NCI-H748 treated with DMSO at 0.1 percent for 48 hours (cell line): ENCODE results near the gene SUN2.
A peak's percentile ranks its signal among the peaks of the same experiment; 100 is the strongest.

Source experiments
- DNase-seq: peaks from one replicate; lab custom pipeline; 2025; lab: John Stamatoyannopoulos, UW

Gene SUN2

DNA sequence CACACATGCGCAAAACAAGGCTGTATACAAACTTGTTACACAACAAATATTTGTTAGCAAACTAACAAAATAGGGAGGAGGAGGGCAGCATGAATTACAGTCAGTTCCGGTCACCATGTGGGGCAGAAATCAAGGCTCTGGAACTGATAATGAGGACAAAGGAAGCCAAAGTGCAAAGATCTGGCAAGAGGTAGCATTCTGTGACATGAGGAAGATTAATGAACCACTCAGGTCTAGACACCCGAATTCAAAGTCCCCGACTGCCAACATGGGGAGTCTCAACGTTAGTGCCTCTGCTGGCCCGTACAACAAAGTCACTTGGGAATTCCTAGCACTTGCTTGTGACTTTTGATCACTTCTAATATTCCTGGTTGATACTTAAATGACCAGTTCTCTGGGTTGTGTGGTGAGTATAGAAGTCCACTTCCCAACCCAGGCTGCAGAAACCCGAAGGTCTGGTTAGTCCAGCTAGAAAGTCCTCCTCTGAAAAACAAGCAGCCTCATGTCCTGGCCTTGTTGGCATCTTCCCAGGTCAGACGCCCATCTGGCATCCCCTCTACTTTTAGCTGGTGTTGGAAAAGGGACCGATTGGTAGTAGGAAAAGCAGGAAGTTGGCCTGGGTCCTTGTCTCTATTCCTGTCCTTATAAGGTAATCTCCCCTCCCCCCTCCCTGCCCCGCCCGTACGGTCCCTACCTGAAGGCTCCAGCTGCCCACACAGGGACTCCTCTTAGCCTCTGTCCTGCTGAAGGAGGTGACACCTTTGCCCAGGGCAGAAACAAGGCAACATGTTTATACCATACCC lies 1.6 kb downstream of the SUN2 start:
- peak; percentile 12 for DNase-seq

- no peak for DNase-seq
Measured at GRCh38 chr22:38751422-38752346, 4.1 kb downstream of the SUN2 start.

DNA sequence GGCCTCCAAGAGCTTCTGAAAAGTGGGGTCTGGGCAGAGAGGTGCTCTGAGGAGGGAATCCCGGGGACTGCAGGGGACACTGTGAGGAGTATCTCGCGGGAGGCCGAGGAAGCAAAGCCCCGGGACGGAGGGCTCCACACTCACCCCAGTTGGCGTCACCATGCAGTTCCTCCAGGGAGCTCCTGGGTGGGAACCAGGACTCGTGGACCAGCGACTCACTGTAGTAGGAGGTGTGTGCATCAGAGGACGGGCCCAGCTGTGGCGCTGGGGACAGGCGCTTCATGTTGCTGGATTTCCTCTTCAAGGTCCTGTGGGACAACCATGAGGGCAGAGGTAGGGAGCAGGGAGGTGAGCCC lies 4.8 kb downstream of the SUN2 start:
- no peak for DNase-seq

DNA sequence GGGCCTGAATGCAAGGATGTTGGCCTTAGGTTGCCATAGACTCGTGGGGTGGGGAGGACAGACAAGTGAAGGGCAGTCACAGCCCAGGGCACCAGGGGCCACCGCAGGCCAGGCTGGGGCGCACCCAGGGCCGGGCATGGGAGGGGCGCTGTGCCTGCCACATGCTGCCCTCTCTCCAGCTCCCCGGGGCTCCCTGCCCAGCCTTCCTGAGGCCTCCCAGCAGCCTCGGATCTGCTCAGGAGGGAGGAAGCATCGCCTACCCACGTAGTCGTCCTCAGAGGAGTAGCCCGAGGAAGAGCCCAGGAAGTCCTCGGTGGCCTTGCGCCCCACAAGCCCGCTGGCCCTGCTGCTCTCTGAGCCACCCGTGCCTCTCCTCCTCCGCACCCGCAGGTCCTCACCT lies 5.2 kb downstream of the SUN2 start:
- DNase-seq = no peak

DNA sequence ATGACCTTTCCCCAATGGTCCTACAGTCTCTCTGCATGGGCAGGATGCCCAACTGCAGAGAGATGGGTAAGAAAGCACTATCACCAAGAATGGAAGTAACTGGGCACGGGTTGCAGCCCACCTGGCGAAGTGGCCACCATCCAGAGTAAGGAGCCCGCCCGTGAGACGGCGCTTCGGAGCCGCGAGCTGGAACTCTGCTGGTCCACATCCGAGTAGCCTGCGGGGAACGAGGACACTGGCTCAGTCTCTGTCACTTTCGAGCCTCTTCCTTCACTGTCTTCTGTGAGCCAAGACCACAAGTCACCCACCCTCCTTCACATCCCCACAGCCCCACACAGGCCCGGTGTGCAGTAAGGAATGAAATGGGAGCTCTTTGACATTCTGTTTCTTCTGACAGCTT lies 5.7 kb downstream of the SUN2 start:
- no peak for DNase-seq

- DNase-seq = no peak
Measured at GRCh38 chr22:38748487-38749136, 7.2 kb downstream of the SUN2 start.

DNA sequence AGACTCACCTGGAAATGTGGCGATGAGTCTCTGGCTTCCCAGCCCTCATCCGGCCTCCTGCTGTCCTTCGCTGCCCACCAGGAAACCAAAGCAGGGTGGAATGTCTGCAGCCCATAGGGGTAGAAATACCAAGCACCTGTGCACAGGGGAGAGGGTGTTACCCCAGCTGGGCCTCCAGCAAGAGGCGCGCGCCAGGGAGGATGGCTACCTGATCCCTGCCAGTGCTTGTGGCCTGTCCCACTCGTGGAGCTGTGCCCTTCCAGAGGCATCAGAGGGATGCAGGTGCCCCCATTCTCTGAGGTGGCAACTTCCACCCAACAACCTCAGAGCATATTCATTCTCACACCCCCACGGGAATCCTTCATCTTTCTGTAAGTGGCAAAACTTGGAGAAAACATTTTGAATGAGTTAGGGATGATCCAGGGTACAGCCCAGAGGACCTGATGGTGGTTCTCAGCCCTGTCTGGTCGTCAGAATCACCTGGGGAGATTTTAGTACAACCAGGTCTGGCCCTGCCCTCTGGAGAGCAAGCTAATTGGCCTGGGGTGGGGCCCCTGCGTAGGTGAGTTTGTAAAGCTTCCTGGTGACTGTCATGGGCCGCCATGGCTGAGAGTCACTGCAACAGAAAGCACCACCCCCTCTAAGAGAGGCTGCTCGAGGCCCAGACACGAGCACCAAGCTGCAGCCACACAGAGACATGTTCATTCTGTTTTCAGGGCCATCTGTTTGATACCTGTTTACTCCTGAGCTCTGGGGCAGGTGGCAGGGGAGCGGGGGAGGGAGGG lies 9.9 kb downstream of the SUN2 start:
- no peak for DNase-seq

- no peak for DNase-seq
Measured at GRCh38 chr22:38744981-38745380, 10.8 kb downstream of the SUN2 start.

- no peak for DNase-seq
Measured at GRCh38 chr22:38742176-38742942, 13.4 kb downstream of the SUN2 start.

GRCh38 chr22:38741576-38741975 lies 14.2 kb downstream of the SUN2 start:
- no peak for DNase-seq

DNA sequence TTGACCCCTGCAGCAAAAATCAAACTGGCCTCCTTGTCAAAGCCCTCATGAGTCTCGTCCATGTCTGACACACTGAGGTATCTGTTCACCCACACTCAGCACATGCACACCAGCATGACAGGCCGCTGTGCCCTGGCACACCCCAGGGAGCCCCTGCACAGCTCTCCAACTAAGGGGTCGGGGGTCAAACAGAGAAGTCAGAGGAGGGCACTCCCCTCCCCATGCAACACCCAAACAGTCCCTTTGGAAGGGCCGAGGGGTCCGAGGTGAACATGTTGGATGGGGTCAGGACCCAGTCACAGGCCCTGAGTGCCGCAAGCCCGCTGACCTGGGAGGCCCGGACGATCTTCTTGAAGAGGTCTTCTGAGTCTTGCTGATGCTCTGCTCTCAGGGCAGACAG lies 14.6 kb downstream of the SUN2 start:
- DNase-seq = no peak

- no peak for DNase-seq
Measured at GRCh38 chr22:38740754-38741153, 15.0 kb downstream of the SUN2 start.

GRCh38 chr22:38740116-38740723 lies 15.6 kb downstream of the SUN2 start:
- DNase-seq = no peak

DNA sequence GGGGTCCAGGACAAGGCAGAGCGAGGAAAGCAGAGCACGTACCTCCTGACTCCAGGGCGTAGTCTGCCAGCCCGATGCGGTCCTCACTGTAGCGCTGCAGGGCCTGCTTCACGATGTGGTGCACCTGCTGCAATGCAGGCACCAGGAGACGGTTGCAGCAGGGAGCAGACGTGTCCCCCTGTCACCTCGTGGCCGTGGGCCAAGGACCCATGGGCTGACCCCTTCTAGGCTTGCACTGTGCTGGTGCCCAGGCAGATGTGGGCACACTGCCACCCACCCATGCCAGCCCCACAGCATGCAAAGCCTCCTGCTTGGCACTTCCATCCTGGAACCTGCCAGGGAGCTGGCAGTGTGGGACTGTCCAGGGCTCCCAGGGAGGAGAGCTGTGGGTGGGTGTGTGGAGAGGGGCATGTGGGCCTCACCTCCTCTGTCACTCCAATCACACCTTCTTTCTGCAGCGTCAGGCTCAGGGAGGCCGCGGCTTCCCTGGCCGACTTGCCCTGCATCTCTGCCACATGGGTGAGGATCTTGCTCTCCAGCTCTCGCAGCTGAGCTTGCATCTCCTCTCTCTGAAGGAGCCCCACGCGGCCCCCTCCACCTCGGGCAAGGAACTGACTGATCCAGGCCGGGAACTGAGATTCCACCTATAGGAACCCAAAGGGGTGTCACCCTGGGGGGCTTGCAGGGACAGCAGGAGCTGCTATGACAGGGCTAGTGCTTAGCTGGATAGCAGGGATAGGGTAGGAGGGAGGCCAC lies 16.3 kb downstream of the SUN2 start:
- DNase-seq = no peak

DNA sequence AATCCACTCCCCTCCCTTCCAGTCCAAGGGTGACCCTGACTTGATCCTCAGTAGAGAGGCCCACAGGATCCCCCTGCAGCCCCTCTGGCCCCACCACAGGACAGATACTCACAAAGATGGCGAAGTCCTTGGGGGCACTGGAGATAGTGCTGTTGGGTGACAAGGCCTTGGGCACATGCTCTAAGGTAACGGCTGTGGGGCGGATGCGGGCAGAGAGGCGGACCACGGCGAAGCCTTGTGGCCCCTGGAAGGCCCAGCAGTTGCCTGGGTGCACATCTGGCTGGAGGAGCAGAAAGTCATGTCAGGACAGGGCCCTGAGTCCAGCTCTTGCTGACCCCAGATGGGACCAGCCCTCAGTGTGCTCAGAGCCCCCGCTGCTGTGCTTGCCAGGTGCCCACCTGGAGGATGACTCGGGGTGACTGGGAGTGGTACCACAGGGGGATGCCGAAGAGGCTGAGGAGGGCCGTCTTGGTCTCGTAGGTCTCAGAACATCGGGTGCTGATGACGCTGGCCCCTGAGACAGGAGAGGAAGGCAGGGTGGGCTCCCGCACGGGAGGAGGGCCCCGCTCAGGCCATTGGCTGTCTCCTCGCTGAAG lies 17.2 kb downstream of the SUN2 start:
- no peak for DNase-seq

DNA sequence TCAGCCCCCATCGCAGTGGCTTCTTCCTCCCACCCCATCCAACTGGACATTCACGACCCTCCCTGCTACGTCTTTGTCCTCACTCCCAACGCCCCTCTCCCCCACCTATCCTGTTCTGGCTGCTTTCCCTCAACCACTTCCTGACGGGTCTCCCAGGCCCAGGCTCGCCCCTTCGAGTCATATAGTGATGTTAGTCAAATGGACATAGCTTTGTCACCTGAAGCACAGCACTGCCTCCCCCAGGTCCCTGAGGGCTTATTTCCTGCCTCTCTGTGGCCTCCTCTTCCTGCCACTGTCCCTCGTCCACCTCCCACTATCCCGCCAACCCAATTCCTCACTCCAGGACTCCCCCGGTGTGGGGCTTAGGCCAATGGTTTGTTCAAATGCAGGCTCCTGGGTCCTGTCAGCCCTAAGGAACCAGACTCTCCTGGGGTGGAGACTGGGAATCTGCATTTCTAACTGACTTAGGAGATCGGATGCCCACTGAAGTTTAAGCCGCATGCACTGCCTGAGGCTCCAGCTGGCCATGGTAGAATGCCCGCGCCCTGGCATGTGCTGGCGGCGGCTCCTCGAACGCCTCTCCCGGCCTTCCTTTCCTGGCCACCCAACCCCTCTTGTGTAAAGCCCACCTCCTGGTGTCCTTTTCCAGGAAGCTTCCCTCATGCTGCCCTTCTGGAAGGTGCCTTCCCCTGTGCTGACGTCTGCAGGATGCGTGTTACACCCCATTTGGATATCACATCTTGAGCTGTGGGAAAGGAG lies 18.3 kb downstream of the SUN2 start:
- no peak for DNase-seq

DNA sequence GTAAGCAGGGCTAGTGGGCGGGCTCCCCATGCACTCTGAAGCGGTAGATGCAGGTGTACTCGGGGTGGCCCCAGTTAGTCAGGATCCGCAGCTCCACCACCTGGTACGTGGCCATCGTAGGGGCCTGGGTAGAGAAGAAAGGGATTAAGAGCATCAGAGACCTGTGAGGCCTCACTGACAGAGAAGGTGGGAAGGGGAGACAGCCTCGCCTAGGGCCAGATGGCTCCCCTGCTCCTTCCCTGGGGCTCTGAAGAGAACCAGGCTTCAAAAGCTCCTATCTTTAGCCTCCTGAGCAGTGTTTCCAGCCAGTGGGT lies 19.6 kb downstream of the SUN2 start:
- no peak for DNase-seq

- no peak for DNase-seq
Measured at GRCh38 chr22:38735465-38736256, 20.1 kb downstream of the SUN2 start.
